B cell (primary cell): Measurements from ENCODE around the gene DHX35.

Source experiments
- EZH2 ChIP-seq: IDR thresholded peaks from 2 replicates; pipeline ENCODE4 v1.6.1; 2012; ENCODE audit warnings: borderline replicate concordance, low read depth, mild to moderate bottlenecking, moderate library complexity, low read length; ENCODE audit not compliant: insufficient read depth, poor library complexity, severe bottlenecking
- TF ChIP-seq, protein P1 (sequence below): fragments of 200-600 bp; IDR thresholded peaks from one replicate; pipeline ENCODE4 v1.8.0; 2022; ENCODE audit warnings: antibody characterized with exemption, mild to moderate bottlenecking

DNA sequence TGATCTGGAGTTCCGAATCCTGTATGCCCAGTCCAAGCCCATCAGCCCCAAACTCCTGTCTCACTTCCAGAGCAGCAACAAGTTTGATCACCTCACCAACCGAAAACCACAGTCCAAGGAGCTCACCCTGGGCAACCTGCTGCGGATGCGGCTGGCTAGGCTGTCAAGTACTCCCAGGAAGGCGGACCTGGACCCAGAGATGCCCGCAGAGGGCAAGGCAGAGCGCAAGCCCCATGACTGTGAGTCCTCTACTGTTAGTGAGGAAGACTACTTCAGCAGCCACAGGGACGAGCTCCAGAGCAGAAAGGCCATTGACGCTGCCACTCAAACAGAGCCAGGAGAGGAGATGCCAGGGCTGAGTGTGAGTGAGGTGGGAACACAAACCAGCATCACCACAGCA, 10.5 kb upstream of the DHX35 start:
- TF ChIP-seq, protein P1, sequence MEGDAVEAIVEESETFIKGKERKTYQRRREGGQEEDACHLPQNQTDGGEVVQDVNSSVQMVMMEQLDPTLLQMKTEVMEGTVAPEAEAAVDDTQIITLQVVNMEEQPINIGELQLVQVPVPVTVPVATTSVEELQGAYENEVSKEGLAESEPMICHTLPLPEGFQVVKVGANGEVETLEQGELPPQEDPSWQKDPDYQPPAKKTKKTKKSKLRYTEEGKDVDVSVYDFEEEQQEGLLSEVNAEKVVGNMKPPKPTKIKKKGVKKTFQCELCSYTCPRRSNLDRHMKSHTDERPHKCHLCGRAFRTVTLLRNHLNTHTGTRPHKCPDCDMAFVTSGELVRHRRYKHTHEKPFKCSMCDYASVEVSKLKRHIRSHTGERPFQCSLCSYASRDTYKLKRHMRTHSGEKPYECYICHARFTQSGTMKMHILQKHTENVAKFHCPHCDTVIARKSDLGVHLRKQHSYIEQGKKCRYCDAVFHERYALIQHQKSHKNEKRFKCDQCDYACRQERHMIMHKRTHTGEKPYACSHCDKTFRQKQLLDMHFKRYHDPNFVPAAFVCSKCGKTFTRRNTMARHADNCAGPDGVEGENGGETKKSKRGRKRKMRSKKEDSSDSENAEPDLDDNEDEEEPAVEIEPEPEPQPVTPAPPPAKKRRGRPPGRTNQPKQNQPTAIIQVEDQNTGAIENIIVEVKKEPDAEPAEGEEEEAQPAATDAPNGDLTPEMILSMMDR = no peak
- no peak for TF ChIP-seq EZH2
